ENCODE measurements around the gene SLC8A1.

DNA sequence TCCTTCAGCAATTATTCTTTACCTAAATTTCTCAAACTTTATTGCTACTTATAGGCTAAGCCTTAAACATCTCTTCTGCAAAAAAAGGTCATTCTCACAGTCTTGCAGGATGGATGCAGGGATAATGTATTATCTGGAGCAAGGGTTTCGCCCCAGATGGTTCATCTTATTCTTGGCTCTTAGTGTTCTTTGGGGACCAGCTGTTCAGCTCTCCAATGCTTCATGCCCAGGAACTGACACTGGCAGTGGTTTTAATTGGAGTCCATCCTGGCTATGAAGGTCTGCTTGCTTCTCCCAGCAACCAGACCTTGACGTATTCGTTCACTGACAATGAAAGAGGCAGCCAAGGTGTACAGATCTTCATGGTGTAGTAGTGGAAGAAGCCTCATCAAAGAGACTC lies 331.9 kb downstream of the SLC8A1 start:
- TF ChIP-seq, protein P1, sequence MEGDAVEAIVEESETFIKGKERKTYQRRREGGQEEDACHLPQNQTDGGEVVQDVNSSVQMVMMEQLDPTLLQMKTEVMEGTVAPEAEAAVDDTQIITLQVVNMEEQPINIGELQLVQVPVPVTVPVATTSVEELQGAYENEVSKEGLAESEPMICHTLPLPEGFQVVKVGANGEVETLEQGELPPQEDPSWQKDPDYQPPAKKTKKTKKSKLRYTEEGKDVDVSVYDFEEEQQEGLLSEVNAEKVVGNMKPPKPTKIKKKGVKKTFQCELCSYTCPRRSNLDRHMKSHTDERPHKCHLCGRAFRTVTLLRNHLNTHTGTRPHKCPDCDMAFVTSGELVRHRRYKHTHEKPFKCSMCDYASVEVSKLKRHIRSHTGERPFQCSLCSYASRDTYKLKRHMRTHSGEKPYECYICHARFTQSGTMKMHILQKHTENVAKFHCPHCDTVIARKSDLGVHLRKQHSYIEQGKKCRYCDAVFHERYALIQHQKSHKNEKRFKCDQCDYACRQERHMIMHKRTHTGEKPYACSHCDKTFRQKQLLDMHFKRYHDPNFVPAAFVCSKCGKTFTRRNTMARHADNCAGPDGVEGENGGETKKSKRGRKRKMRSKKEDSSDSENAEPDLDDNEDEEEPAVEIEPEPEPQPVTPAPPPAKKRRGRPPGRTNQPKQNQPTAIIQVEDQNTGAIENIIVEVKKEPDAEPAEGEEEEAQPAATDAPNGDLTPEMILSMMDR (IDR thresholded peaks at IDR 0.05; ENCODE audit: low read depth, low read length): no peak
- TF ChIP-seq POLR2A (IDR thresholded peaks at IDR 0.05; ENCODE audit: extremely low read depth, insufficient read length): no peak
- TF ChIP-seq MAX (IDR thresholded peaks at IDR 0.05; ENCODE audit: low read depth, low read length): no peak
- no peak for TF ChIP-seq MYC (IDR thresholded peaks at IDR 0.05; ENCODE audit: low read depth, low read length)
